Adrenal gland (tissue), 5 donors: ENCODE measurements around the gene FGD4.

Source experiments
- CTCF ChIP-seq, 6 experiments: fragments of 450-650 bp in 4 of 6; fragments of 200-600 bp in 2 of 6; sonication (generic) in 1 of 6; IDR thresholded peaks; 1 replicate in 5 of 6; 2 replicates in 1 of 6; pipeline versions ENCODE4 v1.5.1 to v1.8.0; 2016 to 2021; ENCODE audit warnings: antibody characterized with exemption in 6 of 6, mild to moderate bottlenecking in 2 of 6, moderate library complexity in 1 of 6
- POLR2A ChIP-seq, 2 donors: fragments of 450-650 bp; IDR thresholded peaks; one replicate each; pipeline ENCODE4 v1.6.1; 2017; ENCODE audit warnings: antibody characterized with exemption in 2 of 2, mild to moderate bottlenecking in 2 of 2, moderate library complexity in 1 of 2
- donor health status: DM: no; HTN: no; CAD: no.

- TF ChIP-seq CTCF (IDR thresholded peaks at IDR 0.05), result no peak
- no peak for TF ChIP-seq POLR2A (IDR thresholded peaks at IDR 0.05)
Measured at GRCh38 chr12:32627976-32628375, 228.6 kb downstream of the FGD4 start.
